Hematopoietic multipotent progenitor cell treated with erythropoietin and hydrocortisone succinate and interleukin-3 and kit ligand, for 4 days (in vitro differentiated cells): Measurements from ENCODE around the gene PLEKHA6.
A peak's percentile ranks its signal among the peaks of the same experiment; 100 is the strongest.

ENCODE experiments used
- DNase-seq: peaks from one replicate; pipeline ENCODE4 v3.0.0-alpha.2; 2015

The PLEKHA6 gene

GRCh38 chr1:204359474-204360255 is at the start of gene PLEKHA6:
Gene PLEKHA6, minus strand, starts transcription at chr1:204359929. Its CDS starts 86,202 bp downstream, at chr1:204273727.
- DNase-seq = peak; percentile 81

GRCh38 chr1:204409123-204409522 is 49.4 kb upstream of the PLEKHA6 start:
- DNase-seq = peak; percentile 50

GRCh38 chr1:204408602-204409001 is 48.9 kb upstream of the PLEKHA6 start:
- DNase-seq = no peak

- peak; percentile 79 for DNase-seq
Measured at GRCh38 chr1:204408074-204408507, 48.4 kb upstream of the PLEKHA6 start.

GRCh38 chr1:204407295-204407971 is 47.7 kb upstream of the PLEKHA6 start:
- DNase-seq = no peak

GRCh38 chr1:204406621-204407020 is 46.9 kb upstream of the PLEKHA6 start:
- no peak for DNase-seq

- no peak for DNase-seq
Measured at GRCh38 chr1:204405988-204406387, 46.3 kb upstream of the PLEKHA6 start.

- DNase-seq = no peak
Measured at GRCh38 chr1:204404629-204405028, 44.9 kb upstream of the PLEKHA6 start.

GRCh38 chr1:204402391-204402790 is 42.7 kb upstream of the PLEKHA6 start:
- DNase-seq = no peak

- no peak for DNase-seq
Measured at GRCh38 chr1:204401730-204402129, 42.0 kb upstream of the PLEKHA6 start.

- no peak for DNase-seq
Measured at GRCh38 chr1:204400882-204401510, 41.3 kb upstream of the PLEKHA6 start.

GRCh38 chr1:204398197-204399125 is 38.7 kb upstream of the PLEKHA6 start:
- DNase-seq = peak; percentile 88

- DNase-seq = peak; percentile 54
Measured at GRCh38 chr1:204396015-204396583, 36.4 kb upstream of the PLEKHA6 start.

GRCh38 chr1:204391629-204392028 is 31.9 kb upstream of the PLEKHA6 start:
- DNase-seq = no peak

- peak; percentile 25 for DNase-seq
Measured at GRCh38 chr1:204390751-204391466, 31.2 kb upstream of the PLEKHA6 start.

- no peak for DNase-seq
Measured at GRCh38 chr1:204385727-204386126, 26.0 kb upstream of the PLEKHA6 start.

GRCh38 chr1:204384636-204385352 is 25.1 kb upstream of the PLEKHA6 start:
- DNase-seq = no peak

GRCh38 chr1:204383163-204383904 is 23.6 kb upstream of the PLEKHA6 start:
- peak; percentile 40 for DNase-seq

- DNase-seq = no peak
Measured at GRCh38 chr1:204382714-204383083, 23.0 kb upstream of the PLEKHA6 start.

- DNase-seq = no peak
Measured at GRCh38 chr1:204380293-204380831, 20.6 kb upstream of the PLEKHA6 start.
